Ishikawa (cell line): ENCODE results near the gene CUEDC1.

Experiments used
- CEBPB ChIP-seq: IDR thresholded peaks from 2 replicates; pipeline ENCODE4 v1.6.1; 2012
- EGR1 ChIP-seq: IDR thresholded peaks from 2 replicates; pipeline ENCODE4 v1.6.1; 2012
- EP300 ChIP-seq: IDR thresholded peaks from 2 replicates; pipeline ENCODE4 v1.6.1; 2012; ENCODE audit warnings: borderline replicate concordance
- RAD21 ChIP-seq: IDR thresholded peaks from 2 replicates; pipeline ENCODE4 v1.6.1; 2012; ENCODE audit warnings: low read depth
- REST ChIP-seq: IDR thresholded peaks from 2 replicates; pipeline ENCODE4 v1.6.1; 2012; ENCODE audit warnings: low read depth, mild to moderate bottlenecking
- TEAD4 ChIP-seq: IDR thresholded peaks from 2 replicates; pipeline ENCODE4 v1.6.1; 2012
- YY1 ChIP-seq: IDR thresholded peaks from 2 replicates; pipeline ENCODE4 v1.6.1; 2012; ENCODE audit warnings: low read depth
- TF ChIP-seq, protein P1 (sequence below): IDR thresholded peaks from 2 replicates; pipeline ENCODE4 v1.6.1; 2012

- TF ChIP-seq REST (no peak), YY1 (no peak), CEBPB (no peak), TEAD4 (no peak), EP300 (no peak), EGR1 (no peak), RAD21 (no peak)
- TF ChIP-seq, protein P1, sequence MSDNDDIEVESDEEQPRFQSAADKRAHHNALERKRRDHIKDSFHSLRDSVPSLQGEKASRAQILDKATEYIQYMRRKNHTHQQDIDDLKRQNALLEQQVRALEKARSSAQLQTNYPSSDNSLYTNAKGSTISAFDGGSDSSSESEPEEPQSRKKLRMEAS = no peak
Observed at GRCh38 chr17:57838453-57838852, 116.8 kb downstream of the CUEDC1 start.
